ENCODE results near the gene SRPK2.
"Not testable (repeated sequence)": the region's sequence is repeated elsewhere in the genome, so short reads cannot be mapped to it uniquely, and the experiment has no call there.

Gene SRPK2

DNA sequence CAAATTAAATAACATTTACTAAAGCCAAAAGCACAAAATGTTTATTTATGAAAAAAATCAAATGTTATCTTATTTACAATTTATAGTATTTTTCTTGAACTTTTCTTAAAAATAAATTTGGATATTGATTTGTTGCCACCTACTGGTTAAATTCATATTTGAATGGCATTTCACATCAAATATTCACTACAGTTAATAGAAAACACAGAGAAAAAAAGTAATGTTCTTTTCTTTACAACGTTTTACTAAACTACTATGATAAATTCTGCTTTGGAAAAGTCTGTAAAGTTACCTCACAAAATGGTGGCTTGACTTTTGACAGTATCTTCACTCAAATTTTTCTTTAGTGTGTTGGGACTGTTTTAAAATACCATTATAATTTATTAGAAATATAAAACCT, 52.7 kb downstream of the SRPK2 start:
- no peak for TF ChIP-seq ZNF274 (IDR thresholded peaks at IDR 0.05; ENCODE audit: low read depth, low read length)
- no peak overlapping the region for H3K4me3 ChIP-seq (ENCODE audit: low read length)

DNA sequence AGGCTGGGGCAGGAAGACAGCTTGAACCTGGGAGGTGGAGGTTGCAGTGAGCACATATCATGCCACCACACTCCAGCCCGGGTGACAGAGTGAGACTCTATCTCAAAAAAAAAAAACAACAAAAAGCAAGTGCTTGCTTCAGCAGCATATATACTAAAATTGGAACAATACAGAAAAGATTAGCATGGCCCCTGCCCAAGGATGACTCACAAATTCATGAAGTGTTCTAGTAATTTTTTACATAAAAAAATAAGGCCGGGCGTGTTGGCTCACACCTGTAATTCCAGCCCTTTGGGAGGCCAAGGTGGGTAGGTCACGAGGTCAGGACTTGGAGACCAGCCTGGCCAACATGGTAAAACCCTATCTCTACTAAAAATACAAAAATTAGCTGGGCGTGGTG, 56.1 kb downstream of the SRPK2 start:
- not testable (repeated sequence) for H3K4me3 ChIP-seq (ENCODE audit: low read length)

DNA sequence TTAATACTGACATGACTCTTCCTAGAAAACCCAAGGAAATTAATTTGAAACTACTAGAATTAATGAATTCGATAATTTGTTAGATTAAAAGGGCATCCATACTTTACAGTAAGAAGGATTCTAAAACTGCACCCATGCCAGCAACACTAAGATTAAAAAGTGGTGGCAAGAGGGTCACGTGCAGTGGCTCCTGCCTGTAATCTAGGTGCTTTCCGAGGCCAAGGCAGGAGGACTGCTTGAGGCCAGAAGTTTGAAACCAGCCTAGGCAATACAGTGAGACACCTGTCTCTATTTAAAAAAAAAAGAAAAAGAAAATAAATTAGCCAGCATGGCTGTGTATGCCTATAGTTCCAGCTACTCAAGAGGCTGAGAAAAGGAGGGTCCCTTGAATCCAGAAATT, 58.2 kb downstream of the SRPK2 start:
- TF ChIP-seq ZNF274 (IDR thresholded peaks at IDR 0.05; ENCODE audit: low read depth, low read length) = no peak
- H3K4me3 ChIP-seq (ENCODE audit: low read length) = no peak overlapping the region

DNA sequence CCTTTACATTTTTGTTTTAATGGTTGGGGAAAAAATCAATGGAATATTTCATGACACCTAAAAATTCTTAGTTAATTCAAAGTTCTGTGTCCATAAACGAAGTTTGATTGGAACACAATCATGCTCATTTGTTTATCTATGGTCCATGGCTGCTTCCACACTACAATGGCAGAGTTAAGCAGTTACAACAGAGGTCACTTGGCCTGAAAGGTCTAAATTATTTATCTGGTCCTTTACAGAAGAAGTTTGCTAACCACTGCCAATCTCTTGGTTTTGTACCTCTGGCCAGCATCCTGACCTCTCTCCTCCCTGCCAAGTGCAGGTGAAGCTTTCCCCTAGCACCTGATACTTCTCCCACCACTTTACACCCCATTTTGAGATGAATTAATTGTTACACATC, 61.5 kb downstream of the SRPK2 start:
- TF ChIP-seq ZNF274 (IDR thresholded peaks at IDR 0.05; ENCODE audit: low read depth, low read length) = no peak
- H3K4me3 ChIP-seq (ENCODE audit: low read length) = no peak overlapping the region

DNA sequence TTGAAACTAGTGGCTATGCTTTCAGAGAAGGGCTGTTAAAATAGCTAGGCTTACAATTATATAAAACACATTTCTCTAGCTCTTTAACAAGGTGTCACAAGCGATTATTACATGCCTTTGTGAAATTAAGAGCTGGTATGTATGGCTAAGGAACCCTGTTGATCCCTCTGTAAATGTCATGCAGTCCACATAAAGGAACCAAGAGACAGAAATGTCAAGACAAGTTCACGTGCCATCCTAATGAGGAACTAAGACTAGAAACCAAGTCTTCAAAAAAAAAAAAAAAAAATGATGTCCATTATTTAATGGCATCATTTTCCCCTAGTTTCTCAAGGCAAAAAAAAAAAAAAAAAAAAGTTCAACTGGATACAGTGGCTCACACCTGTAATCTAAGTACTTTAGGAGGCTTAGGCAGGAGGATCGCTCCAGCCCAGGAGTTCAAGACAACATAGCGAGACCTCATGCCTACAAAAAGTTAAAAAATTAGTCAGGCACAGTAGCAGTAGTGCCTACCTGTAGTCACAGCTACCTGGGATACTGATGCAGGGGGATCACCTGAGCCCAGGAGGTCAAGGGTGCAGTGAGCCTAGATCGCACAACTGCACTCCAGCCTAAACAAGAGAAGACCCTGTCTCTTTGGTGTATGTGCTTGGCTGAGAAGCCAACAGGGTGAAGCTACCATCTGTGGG, 63.4 kb downstream of the SRPK2 start:
- no peak overlapping the region for H3K4me3 ChIP-seq (ENCODE audit: low read length)

DNA sequence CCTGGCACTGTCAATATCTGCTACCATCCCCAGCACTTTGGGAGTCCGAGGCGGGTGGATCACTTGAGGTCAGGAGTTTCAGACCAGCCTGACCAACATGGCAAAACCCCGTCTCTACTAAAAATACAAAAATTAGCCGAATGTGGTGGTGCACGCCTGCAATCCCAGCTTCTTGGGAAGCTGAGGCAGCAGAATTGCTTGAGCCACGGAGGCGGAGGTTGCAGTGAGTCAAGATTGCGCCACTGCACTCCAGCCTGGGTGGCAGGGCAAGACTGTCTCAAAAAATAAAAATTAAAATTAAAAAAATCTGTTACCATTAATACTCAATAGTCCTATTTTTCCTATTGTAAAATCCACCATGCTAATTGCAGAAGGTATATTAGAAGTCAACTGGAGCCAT, 64.1 kb downstream of the SRPK2 start:
- not testable (repeated sequence) for H3K4me3 ChIP-seq (ENCODE audit: low read length)

More for the DNA sequence above, 63.4 kb downstream of the SRPK2 start:
- TF ChIP-seq ZNF274 (IDR thresholded peaks at IDR 0.05; ENCODE audit: low read depth, low read length) = no peak

DNA sequence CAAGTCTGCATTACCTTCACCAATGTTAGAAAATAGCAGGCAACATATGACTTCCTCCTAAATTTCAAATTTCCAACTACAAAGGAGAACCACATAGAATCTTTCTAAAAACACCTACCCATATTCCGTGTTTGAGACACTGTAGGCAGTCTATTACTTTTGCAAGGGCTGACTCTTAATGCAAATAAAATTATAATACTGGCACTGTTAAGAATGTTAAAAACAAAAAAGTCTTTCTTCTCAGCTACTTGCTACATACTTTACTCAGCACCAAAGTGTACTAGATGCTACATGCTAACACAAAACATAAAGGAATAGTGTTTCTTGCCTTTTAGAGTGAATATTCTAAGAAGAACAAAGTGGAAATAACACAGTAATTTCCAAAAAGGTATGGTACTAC, 65.4 kb downstream of the SRPK2 start:
- no peak overlapping the region for H3K4me3 ChIP-seq (ENCODE audit: low read length)
- TF ChIP-seq ZNF274 (IDR thresholded peaks at IDR 0.05; ENCODE audit: low read depth, low read length) = no peak

DNA sequence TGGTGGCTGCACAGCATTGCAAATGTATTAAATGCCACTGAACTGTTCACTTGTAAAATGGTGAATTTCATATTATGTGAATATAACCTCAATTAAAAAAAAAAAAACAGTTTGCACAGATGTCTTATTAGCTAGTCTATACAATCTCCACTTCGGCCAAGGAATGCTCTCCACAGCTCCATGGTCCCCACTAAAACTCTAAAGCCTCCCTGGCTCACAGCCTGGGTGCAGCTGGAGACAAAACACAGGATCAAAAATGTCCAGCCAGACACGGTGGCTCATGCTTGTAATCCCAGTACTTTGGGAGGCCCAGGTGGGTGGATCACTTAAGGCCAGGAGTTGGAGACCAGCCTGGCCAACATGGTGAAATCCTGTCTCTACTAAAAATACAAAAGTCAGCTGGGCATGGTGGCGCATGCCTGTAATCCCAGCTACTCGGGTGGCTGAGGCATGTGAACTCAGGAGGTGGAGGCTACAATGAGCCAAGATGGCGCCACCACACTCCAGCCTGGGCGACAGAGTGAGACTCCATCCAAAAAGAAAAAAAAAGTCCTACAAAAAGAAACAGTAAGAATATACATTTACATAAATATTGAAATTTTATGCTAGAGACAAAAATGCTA, 66.0 kb downstream of the SRPK2 start:
- H3K4me3 ChIP-seq (ENCODE audit: low read length) = no peak overlapping the region
- TF ChIP-seq ZNF274 (IDR thresholded peaks at IDR 0.05; ENCODE audit: low read depth, low read length) = no peak

DNA sequence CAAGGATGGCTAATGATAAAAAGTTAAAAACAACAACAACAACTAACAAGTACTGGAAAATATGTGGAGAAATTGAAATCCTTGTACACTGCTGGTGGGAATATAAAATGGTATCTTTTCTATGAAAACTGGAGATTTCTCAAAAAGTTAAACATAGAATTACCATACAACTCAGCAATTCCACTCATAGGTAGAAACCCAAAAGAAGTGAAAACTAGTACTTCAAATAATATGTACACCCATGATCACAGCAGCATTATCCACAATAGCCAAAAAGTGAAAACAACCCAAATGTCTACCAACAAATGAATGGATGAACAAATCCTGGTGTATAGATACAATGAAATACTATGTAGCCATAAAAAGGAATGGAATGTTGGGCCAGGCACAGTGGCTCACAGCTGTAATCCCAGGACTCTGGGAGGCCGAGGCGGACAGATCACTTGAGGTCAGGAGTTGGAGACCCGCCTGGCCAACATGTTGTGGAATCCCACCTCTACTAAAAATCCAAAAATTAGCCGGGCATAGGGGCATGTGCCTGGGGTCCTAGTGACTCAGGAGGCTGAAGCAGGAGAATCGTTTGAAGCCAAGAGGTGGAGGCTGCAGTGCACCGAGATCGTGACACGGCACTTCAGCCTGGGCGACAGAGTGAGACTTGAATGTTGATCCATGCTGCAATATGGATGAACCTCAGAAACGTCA, 66.8 kb downstream of the SRPK2 start:
- H3K4me3 ChIP-seq (ENCODE audit: low read length) = no peak overlapping the region
- no peak for TF ChIP-seq ZNF274 (IDR thresholded peaks at IDR 0.05; ENCODE audit: low read depth, low read length)

DNA sequence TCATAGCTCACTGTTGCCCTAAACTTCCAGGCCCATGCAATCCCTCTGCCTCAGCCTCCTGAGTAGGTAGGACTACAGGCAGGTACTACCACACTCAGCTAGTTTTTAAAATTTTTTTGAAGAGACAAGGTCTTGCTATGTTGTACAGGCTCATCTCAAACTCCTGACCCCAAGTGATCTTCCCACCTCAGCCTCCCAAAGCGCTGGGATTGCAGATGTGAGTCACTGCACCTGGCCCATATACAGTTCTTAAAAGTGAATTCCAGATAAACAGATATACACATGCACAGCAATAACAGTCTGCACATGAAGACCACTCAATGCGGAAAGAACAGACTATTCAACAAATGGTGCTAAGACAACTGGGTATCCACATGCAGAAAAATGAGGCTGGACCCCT, 67.8 kb downstream of the SRPK2 start:
- no peak for TF ChIP-seq ZNF274 (IDR thresholded peaks at IDR 0.05; ENCODE audit: low read depth, low read length)
- no peak overlapping the region for H3K4me3 ChIP-seq (ENCODE audit: low read length)

DNA sequence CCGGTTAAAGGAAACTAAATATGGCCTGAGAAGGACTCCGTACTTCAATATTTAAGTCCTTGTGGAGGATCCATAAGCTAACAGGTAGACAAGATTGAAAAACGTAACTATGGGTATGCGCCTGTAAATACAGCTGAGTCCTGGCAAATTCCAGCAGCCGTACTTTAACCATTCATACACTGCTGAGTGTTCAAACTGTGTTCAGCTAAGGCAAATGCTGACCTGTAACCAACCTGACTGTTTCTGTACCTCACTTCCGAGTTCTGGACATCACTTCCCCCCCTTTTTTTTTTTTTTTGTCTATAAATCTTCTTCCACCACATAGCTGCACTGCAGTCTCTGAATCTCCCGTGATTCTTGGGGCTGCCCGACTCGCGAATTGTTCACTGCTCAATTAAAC, 69.1 kb downstream of the SRPK2 start:
- TF ChIP-seq ZNF274 (IDR thresholded peaks at IDR 0.05; ENCODE audit: low read depth, low read length) = no peak
- no peak overlapping the region; the same call in 1 of the 2 replicates for H3K4me3 ChIP-seq (ENCODE audit: low read length)

DNA sequence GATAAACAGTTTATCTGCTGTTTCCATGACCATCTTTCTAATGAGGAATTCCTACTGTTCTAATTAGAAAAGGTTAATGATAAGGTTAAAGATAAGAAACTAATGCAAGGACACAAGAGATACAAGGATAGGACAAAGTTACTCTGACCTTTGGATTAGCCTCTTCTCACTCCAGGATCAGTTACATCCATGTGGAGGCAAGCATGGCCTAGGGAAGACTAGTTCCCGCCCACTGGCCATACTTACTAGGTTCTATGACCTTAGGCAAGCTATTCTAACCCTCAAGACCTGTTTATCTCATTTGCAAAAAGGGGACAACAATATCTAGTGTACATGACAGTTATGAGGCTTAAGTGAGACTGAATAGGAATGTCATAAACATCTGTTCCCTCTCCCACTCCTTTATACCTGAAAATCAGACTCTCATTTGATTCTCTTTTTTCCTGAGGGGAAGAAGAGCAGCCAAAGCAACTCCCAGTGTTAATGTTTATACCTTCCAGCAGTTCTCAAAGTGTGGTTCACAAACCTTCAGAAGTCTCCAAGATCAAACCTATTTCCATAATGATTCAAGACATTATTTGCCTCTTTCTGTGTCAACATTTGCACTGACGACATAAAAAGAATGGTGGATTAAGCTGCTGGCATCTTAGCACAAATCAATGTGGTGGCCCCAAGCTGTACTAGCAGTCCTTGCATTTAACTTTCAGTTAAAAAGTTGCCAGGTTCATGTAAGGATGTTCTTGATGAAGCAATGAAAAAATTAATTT, 72.0 kb downstream of the SRPK2 start:
- no peak overlapping the region for H3K4me3 ChIP-seq (ENCODE audit: low read length)
- no peak for TF ChIP-seq ZNF274 (IDR thresholded peaks at IDR 0.05; ENCODE audit: low read depth, low read length)

DNA sequence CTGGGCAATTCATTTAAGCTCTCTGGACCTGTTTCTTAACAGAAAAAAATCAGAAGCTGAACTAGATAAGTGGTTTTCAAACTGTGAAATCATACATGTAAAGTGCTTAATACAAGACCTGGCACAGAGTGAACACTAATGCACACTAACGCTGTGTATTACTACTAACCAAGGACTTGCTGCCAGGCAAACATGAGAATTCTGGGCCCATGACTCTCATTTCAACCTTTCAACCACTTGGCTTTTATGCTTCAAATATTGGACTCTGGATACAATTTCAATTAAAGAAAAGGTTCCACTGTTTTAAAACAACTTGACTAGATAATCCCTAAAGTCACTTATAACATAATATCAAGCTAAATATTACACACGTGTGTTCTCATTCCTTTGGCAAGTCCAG, 73.4 kb downstream of the SRPK2 start:
- no peak overlapping the region for H3K4me3 ChIP-seq (ENCODE audit: low read length)
- TF ChIP-seq ZNF274 (IDR thresholded peaks at IDR 0.05; ENCODE audit: low read depth, low read length) = no peak

DNA sequence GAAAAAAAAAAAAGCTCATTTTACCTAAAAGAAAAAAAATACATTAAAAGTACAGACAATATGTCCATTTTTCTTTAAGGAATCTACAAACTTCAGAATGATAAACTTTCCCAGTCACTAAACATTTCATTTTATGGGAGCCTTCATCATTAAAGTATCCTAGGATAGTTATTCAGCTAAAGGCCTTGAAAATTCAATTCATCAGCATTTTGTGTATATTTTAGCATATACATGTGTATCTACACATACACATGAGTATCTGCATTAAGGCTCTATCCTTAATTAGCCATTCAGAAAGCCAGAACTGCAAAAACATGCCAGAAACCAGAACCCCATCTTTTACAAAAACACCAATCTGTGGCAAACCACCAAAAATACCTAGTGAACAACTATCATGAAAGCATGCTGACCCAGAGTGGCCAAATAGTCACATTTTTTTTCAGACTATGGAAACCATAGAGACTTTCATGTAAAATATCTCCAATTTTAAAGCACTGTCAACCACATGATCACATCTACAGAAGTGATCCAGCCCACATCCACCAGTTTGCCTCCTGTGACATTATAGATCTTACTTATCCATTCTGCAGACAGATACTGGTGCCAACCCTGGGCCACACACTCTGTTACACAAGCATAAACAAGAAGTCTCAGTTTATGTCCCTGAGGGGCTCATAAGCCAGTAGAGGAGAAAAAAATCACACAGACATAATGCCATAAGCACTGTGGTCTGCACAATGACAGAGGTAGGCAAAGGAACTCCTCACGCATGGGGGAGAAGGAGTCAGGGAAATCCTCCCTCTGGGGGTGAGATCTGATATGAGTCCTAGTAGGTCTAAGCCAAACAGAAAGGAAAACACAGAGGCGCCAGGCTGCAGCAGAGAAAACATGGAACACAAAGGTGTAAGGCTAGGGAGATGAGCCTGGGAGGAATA, 79.2 kb downstream of the SRPK2 start:
- no peak for TF ChIP-seq ZNF274 (IDR thresholded peaks at IDR 0.05; ENCODE audit: low read depth, low read length)
- H3K4me3 ChIP-seq (ENCODE audit: low read length) = no peak overlapping the region; the same call in 1 of the 2 replicates
